CD4-positive, alpha-beta T cell treated with Interferon alpha-2 for 1 hour (primary cell): ENCODE measurements around the gene KRT81.
"Not testable (repeated sequence)": the region's sequence is repeated elsewhere in the genome, so short reads cannot be mapped to it uniquely, and the experiment has no call there.

Experiments used
- DNase-seq, 2 donors: peaks; one replicate each; pipeline ENCODE4 v3.0.0-alpha.2; 2020 to 2022

The KRT81 gene

DNA sequence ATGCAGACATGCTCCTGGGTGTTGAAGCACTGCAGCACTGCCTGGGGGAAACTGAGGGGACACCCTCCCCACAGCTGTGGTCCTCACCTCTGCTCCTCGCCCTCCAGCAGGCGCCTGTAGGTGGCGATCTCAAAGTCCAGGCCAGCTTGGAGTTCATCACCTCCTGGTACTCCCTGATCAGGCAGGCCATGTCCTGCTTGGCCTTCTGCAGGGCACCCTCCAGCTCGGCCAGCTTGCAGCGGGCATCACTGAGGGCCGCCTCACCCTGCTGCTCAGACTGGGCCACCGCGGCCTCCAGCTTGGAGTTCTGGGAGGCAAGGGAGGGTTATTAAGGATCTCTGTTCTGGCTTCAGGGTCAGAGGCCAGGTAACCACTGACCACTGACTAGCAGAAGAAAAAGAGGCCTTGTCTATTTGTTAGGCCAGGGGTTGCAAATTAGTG lies 39.1 kb downstream of the KRT81 start:
- not testable (repeated sequence) for DNase-seq

DNA sequence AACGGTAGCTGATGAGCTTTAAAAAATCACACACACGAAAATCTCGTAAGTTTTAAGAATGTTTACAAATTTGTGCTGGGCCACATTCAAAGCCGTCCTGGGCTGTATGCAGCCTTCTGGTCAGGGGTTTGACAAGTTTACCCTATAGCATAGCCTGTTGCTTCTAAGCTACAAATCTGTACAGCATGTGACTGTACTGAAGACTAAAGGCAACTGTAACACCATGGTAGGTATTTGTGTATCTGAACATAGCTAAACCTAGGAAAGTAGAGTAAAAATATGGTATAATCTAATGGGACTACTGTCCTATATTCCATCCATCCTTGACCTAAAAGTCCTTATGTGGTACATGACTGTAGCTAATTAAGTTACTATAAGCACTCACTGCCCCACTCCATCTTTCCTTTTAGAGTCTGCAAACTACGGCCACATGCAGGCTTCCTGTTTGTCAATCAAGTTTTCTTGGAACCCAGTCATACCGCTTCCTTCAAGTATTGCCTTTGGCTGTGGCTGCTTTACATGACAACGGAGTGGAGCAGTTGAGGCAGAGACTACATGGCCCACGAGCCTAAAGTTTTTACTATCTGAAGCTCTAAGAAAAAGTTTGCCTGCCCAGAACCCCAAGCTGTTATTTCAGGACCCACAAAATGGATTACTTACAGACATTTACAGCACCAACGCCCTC lies 39.8 kb downstream of the KRT81 start:
- DNase-seq: peak in 1 of 2 donors; percentile 5

- no peak for DNase-seq
Observed at GRCh38 chr12:52250048-52250990, 41.0 kb downstream of the KRT81 start.

DNA sequence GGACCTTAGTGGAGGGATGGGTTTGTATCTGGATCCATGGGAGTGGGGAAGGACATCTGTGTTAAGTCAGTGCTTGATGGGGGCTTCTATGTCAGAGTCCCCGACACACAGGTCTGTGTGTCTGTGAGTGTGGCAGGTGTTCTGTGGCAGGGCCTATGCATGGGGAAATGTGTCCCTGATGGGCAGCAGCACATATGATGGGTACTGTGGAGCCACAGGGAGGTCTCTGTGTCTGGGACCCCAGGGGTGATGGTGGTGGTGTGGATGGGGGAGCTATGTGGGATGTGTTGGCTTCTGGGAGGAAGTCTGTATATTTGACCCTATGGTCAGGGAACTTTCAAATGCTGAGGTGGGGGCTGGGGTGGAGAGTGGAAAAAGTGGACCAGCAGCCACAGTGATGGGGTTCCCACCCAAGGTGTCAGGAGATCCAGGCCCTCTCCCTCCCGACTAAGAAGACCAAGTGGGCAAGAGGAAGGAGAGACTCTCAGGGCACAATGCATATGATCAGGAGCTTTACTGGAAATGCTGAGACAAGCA lies 41.8 kb downstream of the KRT81 start:
- no peak for DNase-seq

- DNase-seq: no peak
Observed at GRCh38 chr12:52248541-52249461, 42.5 kb downstream of the KRT81 start.

DNA sequence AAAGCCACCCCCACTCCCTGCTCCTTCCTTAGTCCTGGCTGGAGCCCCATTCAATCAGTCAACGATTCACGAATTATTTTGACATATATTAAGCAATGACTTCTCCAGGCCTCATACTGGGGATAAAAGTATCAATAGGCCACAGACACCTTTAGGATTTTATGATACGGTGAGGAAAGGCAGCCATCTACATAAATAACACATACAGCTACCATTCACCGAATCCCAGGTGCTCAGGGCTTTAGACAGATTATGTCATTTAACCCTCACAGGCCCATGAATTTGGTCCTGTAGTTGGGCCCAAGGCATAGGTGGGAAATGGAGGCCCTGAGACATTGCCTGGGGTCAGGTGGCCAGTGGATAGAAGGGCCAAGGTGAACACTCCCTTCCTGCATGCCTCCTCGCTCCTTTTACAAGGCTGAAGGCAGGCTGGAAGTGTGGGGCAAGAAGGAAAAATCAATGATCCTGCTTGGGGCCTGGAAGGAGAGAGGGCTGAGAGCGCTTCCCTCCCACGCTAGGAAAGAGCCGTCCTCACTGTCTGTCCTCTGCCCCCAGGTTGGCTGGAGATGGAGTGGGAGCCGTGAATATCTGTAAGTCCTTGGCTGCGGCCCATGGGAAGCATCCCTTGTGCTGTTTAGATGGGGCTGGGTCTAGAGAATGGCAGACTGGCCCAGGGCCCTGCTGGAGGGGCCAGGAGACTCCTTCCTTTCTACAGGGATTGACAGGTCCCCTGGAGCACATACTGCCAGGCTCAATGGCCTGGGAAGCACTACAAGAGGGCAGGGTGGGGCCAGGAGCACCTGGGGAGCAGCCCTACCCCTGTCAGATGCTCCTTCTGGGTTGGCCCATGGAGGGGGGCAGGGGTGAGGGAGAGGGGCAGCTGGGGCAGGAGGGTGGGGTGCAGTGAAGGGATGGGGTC lies 43.5 kb downstream of the KRT81 start:
- DNase-seq: no peak

DNA sequence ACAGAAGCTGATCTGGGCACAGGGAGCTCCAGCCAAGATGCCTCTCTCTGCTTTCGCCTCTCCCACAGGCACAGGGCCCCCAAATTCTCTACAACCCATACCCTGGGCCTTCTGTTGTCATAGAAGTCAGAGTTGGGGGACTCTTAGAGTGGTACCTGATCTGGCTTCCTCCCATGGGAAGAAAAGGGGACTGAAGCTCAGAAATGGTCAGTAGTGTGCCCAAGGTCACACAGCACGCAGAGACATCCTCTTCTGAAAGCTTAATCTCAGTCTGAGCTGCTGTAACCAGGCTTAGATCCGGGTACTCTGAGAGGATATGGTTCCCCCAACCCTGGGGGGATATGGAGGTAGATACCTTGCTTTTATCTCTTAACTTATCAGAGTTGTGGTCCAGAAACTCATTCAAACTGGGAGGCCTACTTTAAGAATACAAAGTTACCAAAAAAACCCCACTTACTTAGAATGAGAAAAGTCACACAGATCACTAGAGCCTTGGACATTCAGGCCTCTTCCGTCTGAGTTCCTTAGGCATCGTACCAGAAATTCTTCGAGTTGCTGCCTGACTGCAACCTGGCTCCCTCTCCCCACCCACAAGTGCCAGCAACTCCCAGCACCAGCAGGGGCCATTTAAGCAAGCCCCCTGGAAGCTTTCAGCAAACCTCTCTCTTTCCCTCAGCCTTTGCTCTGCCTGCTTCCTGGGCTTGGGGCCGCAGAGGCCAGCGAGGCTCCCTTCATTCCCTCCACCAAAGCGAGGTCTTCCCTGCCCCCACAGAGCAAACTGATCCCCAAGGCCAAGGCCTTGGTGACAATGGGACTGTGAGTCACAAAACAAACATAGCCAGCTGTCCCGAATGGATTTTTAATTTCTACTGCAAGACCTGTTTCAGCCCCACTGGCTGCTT lies 44.4 kb downstream of the KRT81 start:
- DNase-seq: no peak

DNA sequence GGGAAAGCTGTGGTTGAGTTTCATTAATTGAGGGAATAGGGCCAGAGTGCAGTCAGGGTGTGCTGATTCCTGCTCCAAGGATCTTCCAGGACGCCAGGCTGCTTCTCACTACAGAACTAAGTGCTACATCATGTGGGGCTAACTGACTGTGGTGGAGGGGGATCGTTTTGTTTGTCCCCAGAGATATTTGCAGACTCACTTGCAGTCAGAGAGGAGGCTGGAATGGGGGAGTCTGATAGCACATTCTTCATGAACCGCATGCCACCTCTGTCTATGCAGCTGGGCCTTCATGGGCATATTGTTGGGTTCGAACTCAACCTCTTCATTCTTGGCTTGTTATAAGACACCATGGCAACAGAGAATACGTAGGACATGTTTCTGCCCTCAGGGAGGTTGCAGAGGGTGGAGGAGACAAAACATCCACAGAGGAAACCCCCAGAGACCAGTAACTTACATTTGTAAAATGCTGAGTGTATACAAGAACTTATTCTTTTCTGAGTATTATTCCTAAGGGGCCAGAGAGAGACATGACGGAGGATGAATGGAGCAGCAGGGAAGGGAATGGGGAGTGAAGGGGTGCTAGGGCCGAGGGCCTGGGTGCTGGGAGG lies 45.3 kb downstream of the KRT81 start:
- no peak for DNase-seq

DNA sequence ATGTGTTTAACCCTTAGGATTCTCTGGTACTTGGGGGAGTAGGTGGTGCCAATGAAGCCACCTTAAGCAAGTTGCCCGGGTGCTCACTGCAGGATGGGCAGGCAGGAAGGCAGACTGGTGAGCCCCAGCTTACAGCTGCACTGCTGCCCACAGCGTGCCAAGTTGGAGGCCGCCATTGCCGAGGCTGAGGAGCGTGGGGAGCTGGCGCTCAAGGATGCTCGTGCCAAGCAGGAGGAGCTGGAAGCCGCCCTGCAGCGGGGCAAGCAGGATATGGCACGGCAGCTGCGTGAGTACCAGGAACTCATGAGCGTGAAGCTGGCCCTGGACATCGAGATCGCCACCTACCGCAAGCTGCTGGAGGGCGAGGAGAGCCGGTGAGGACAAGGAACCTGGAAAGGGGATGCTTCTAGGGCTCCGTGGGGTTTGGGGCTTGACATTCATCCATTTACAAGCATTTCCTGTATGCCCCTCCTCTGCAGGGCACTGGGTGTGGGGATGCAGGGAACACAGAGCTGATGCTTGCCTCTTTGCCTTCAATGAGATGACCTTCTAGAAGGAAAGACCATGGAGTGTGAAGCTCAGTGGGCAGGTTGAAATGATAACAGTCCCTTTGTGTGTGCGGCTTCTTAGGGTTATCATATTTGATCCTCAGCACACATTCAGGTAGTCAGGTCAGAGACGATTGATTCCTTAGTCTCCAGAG lies 45.9 kb downstream of the KRT81 start:
- DNase-seq: no peak

- DNase-seq: no peak
Observed at GRCh38 chr12:52244615-52244994, 46.7 kb downstream of the KRT81 start.

DNA sequence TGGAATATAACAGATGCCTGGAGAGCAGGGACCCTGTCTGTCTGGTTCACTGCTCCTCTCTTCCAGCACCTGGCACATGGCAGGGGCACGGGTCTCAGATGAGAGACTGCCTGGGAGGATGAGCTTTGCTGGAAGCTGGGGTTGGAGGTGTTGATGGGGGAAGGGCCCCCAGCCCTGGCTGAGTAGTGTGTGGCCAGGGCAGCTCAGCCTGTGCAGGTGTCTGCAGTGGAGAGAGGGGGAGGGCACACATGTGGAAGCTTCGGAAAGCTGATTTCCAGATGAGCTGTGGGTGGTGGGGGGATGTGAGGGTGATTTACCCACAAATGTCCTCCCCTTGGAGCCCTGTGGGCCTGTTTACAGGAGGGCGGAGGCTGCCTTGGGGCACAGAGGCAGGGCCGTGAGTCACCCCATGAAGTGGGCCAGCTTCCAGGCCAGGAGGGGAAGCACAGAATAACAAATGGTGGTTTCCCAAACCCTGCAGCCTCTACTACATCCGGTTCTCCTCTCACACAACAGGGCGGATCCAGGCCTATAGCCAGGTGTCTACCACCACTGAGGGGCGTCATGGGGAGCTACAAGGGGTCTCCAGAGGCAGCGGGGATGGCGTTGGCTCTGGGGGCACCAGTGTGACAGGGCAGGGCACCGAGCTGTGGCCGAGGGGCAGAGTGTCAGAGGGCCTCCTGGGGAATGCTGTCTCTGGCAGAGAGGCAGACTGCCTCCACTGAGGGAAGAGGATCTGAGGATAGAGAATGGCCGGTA lies 47.3 kb downstream of the KRT81 start:
- DNase-seq: peak; percentile 58 to 60

DNA sequence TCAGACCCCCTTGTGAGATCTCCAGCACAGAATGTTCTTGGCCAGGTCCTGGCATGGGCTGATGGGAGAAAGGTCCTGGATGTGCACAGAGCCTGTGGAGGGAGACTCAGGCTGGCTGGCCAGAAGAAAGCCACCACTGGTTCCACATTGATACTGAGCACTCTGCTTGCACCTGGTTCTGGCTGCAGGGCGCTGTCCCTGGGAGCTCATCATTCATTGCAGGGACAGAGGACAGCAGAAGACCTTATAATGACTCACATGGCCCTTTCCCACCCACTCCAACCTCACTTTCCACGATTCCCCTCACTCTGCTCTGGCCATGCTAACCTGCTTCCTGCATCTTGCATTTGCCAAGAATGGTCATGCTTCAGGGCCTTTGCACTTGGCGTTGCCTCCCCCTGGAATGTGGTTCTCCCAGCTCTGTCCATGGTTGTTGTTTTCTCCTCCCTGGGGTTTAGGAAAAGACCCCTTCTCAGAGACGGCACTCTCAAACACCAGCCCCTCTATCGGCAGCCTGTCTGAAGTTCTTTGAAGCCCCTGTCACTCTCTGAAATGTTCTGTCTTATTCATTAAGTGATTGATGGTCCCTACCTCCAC lies 48.0 kb downstream of the KRT81 start:
- no peak for DNase-seq

GRCh38 chr12:52242442-52243258 lies 48.7 kb downstream of the KRT81 start:
- no peak for DNase-seq

DNA sequence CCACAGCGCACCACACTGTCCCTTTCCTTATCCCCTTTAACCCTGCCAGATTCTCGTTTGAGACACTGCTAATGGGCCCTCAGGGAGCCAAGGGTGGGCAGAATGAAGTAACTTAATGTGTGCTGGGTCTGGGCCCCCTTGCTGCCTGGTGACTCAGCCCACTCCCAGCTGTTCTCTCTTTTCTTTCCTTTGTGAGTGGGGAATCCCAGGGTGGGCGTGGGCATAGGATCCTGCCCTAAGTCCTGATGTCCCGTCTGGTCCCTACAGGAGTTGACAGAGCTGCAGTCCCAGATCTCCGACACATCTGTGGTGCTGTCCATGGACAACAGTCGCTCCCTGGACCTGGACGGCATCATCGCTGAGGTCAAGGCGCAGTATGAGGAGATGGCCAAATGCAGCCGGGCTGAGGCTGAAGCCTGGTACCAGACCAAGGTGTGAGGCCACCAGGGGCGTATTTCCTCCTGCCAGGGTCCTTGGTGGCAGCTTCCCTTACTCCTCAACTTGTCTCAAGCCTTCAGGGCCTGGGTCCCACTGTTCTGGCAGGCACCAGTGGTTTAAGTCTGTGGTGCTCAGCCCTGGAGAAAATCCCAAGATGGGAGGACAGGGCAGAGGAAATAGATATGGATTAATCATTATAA lies 50.0 kb downstream of the KRT81 start:
- DNase-seq: no peak

GRCh38 chr12:52240247-52240646 lies 51.1 kb downstream of the KRT81 start:
- DNase-seq: not testable (repeated sequence)

GRCh38 chr12:52239767-52240166 lies 51.6 kb downstream of the KRT81 start:
- DNase-seq: no peak
